Fibroblast of mammary gland (primary cell): ENCODE data around the gene PCDHGA3.

ENCODE experiments used
- DNase-seq: peaks from one replicate; pipeline ENCODE4 v3.0.0-alpha.2; 2010; ENCODE audit warnings: low read depth
- H3K4me3 ChIP-seq: 2 replicates; pipeline ENCODE4 v1.5.1; 2011; ENCODE audit warnings: low read depth, mild to moderate bottlenecking, low read length, moderate library complexity; ENCODE audit not compliant: control insufficient read depth
- CTCF ChIP-seq: conservative IDR thresholded peaks from 2 replicates; pipeline ENCODE4 v1.5.1; 2011; ENCODE audit warnings: low read depth, low read length, inconsistent platforms; ENCODE audit not compliant: control insufficient read depth, insufficient read depth

PCDHGA3 gene

GRCh38 chr5:141384471-141385267, 41.0 kb downstream of the PCDHGA3 start:
- no peak for TF ChIP-seq CTCF
- DNase-seq: no peak
- no peak overlapping the region for H3K4me3 ChIP-seq

- peak within 1 kb of the TSS; percentile 44 for H3K4me3 ChIP-seq
- peak; percentile 55 for DNase-seq
- TF ChIP-seq CTCF: peak; percentile 55
Observed at GRCh38 chr5:141387557-141388311, 44.1 kb downstream of the PCDHGA3 start, which contains the start of gene PCDHGB4. PCDHGB4 (plus strand) TSS chr5:141387698; CDS start chr5:141387885, 187 bp downstream.

GRCh38 chr5:141388661-141389060, 45.0 kb downstream of the PCDHGA3 start:
- no peak for DNase-seq
- H3K4me3 ChIP-seq: no peak overlapping the region
- TF ChIP-seq CTCF: no peak

- no peak for TF ChIP-seq CTCF
- H3K4me3 ChIP-seq: no peak overlapping the region
- DNase-seq: no peak
Observed at GRCh38 chr5:141389153-141390042, 45.8 kb downstream of the PCDHGA3 start.

- no peak within 1 kb of the TSS for H3K4me3 ChIP-seq
- peak; percentile 24 for DNase-seq
- peak; percentile 18 for TF ChIP-seq CTCF
Observed at GRCh38 chr5:141392429-141393198, 49.0 kb downstream of the PCDHGA3 start, which contains the start of gene PCDHGA8. PCDHGA8 (plus strand) TSS chr5:141392633; CDS start chr5:141392814, 181 bp downstream.
